Esophagus squamous epithelium (tissue), 4 donors: Measurements from ENCODE around the gene DMAP1.

ENCODE experiments used
- POLR2A ChIP-seq, 4 donors: fragments of 450-650 bp; IDR thresholded peaks; one replicate each; pipeline ENCODE4 v1.6.1; 2017; ENCODE audit warnings: antibody characterized with exemption in 4 of 4, mild to moderate bottlenecking in 4 of 4, moderate library complexity in 3 of 4
- TF ChIP-seq, protein P1 (sequence below), 6 experiments: fragments of 450-650 bp in 4 of 6; fragments of 200-600 bp in 2 of 6; sonication (generic) in 2 of 6; IDR thresholded peaks; one replicate each; pipeline ENCODE4 v1.5.1; 2016 to 2019; ENCODE audit warnings: antibody characterized with exemption in 6 of 6, mild to moderate bottlenecking in 4 of 6, moderate library complexity in 4 of 6

GRCh38 chr1:44230796-44231195 is 17.5 kb downstream of the DMAP1 start:
- no peak for TF ChIP-seq POLR2A (IDR thresholded peaks at IDR 0.05)
- TF ChIP-seq, protein P1, sequence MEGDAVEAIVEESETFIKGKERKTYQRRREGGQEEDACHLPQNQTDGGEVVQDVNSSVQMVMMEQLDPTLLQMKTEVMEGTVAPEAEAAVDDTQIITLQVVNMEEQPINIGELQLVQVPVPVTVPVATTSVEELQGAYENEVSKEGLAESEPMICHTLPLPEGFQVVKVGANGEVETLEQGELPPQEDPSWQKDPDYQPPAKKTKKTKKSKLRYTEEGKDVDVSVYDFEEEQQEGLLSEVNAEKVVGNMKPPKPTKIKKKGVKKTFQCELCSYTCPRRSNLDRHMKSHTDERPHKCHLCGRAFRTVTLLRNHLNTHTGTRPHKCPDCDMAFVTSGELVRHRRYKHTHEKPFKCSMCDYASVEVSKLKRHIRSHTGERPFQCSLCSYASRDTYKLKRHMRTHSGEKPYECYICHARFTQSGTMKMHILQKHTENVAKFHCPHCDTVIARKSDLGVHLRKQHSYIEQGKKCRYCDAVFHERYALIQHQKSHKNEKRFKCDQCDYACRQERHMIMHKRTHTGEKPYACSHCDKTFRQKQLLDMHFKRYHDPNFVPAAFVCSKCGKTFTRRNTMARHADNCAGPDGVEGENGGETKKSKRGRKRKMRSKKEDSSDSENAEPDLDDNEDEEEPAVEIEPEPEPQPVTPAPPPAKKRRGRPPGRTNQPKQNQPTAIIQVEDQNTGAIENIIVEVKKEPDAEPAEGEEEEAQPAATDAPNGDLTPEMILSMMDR (IDR thresholded peaks at IDR 0.05), result no peak
